ENCODE data around the gene FCHSD2.
"Not testable (repeated sequence)": the region's sequence is repeated elsewhere in the genome, so short reads cannot be mapped to it uniquely, and the experiment has no call there.

Gene FCHSD2

DNA sequence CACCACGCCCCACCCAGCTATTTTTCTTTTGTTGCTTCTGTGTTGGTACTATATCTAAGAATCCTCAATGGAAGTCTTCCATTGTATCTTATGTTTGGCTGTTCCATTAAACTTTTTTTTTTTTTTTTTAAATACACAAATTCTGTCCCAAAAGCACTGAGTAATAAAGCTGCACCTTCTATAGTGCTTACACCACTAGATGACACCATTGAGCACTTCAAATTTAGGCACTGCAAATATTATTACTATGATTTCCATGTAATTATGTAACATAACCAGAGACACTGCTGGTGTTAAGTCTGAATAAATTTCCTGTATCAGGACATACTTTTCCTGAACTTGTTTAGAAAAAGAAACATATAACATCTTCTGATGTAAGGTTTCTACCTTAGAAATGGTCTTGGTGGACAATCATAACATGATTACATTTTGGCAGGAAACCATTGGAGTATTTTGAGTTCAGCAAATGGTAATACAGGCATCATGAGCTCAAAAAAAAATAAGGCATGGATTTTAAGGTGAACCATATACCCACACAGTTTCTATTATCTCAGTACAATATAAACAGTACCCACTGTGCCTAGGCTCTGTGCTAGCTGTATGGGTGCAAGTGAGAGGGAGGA is 217.4 kb downstream of the FCHSD2 start:
- DNase-seq (ENCODE audit: low spot score), result no peak

GRCh38 chr11:72921028-72921716 is 220.9 kb downstream of the FCHSD2 start:
- no peak for DNase-seq (ENCODE audit: low spot score)

GRCh38 chr11:72920001-72920400 is 222.1 kb downstream of the FCHSD2 start:
- DNase-seq (ENCODE audit: low spot score), result no peak

DNA sequence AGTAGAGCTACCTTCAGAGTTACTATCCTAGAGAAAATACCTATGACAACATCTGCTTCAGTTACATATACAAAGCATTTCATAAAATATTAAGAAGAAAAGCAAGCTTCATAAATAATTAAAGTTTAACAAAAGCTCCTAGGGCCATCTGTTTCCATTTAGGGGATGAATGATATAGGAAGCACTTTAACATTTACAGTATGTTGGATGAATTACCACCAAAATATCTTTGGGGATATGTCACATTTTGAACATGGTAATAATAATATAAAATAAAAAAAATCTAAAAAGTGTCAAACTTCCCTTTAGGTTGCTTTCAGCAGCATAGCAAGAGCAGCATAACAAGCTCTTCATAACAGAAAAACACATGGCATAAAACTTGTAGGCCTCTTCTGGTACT is 223.3 kb downstream of the FCHSD2 start:
- no peak for DNase-seq (ENCODE audit: low spot score)

DNA sequence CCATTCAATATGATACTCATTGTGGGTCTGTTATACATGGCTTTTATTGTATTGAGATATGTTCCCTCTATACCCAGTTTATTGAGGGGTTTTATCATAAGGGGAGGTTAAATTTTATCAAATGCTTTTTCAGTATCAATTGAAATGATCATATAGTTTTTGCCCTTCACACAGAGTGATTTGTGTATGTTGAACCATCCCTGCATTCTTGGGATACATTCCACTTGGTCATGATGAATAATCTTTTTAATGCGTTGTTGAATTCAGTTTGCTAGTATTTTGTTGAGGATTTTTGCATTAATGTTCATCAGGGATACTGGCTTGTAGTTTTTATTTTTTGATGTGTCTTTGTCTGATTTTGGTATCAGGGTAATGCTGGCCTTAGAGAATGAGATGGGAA is 229.9 kb downstream of the FCHSD2 start:
- no peak for DNase-seq (ENCODE audit: low spot score)

- DNase-seq (ENCODE audit: low spot score), result not testable (repeated sequence)
Measured at GRCh38 chr11:72909558-72910388, 232.3 kb downstream of the FCHSD2 start.

DNA sequence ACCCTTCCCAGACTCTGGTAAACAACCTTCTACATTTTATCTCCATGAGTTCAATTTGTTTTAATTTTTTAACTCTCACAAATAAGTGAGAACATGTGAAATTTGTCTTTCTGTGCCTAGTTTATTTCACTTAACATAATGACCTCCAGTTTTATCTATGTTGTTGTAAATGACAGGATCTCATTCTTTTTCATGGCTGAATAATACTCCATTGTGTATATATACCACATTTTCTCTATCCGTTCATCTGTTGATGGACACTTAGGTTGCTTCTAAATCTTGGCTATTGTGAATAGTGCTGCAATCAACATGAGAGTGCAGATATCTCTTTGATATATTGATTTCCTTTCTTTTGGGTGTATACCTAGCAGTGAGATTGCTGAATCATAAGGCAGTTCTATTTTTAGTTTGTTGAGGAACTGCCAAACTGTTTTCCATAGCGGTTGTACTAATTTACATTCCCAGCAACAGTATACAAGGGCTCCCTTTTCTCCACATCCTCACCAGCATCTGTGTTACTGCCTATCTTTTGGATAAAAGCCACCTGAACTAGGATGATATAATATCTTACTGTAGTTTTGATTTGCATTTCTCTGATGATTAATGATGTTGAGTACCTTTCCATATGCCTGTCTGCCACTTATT is 234.0 kb downstream of the FCHSD2 start:
- no peak for DNase-seq (ENCODE audit: low spot score)

DNA sequence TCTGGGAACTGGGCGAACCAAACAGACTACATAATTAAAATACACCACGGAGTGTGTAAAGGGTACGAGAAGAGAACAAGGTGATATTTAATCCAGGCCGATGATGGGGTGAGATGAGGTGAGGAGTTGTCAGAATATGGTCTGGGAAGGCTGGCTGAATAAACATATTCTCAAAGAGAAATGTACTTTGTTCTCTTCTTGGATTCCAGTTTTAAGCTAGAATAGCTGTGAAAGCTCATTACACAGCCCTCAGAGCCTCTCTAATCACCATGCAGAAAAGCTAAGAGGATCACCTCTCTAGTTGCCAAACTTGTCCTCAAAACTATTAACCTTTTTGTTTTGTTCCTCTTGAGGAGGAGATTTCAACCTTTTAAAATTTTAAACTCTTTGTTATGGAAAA is 238.1 kb downstream of the FCHSD2 start:
- no peak for DNase-seq (ENCODE audit: low spot score)

GRCh38 chr11:72901374-72901773 is 240.7 kb downstream of the FCHSD2 start:
- no peak for DNase-seq (ENCODE audit: low spot score)

GRCh38 chr11:72900013-72900412 is 242.1 kb downstream of the FCHSD2 start:
- no peak for DNase-seq (ENCODE audit: low spot score)

- DNase-seq (ENCODE audit: low spot score), result no peak
Measured at GRCh38 chr11:72899238-72899637, 242.9 kb downstream of the FCHSD2 start.

GRCh38 chr11:72897506-72897905 is 244.6 kb downstream of the FCHSD2 start:
- no peak for DNase-seq (ENCODE audit: low spot score)

GRCh38 chr11:72896431-72896830 is 245.7 kb downstream of the FCHSD2 start:
- no peak for DNase-seq (ENCODE audit: low spot score)

DNA sequence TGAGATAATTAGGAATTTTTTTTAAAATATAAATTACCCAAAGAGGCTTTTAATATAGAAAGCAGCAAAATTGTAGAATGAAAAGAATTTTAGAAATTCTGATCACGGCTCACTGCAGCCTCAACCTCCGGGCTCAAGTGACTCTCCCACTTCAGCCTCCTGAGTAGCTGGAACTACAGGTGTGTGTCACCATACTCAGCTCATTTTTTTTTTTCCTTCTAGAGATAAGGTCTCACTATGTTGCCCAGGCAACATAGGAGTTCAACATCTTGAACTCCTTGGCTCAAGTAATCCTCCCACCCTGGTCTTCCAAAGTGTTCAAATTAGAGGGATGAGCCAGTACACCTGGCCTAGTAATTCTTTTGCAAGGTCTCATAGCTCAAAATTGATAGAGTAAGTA is 251.2 kb downstream of the FCHSD2 start:
- no peak for DNase-seq (ENCODE audit: low spot score)

GRCh38 chr11:72886619-72887018 is 255.5 kb downstream of the FCHSD2 start:
- DNase-seq (ENCODE audit: low spot score), result no peak

DNA sequence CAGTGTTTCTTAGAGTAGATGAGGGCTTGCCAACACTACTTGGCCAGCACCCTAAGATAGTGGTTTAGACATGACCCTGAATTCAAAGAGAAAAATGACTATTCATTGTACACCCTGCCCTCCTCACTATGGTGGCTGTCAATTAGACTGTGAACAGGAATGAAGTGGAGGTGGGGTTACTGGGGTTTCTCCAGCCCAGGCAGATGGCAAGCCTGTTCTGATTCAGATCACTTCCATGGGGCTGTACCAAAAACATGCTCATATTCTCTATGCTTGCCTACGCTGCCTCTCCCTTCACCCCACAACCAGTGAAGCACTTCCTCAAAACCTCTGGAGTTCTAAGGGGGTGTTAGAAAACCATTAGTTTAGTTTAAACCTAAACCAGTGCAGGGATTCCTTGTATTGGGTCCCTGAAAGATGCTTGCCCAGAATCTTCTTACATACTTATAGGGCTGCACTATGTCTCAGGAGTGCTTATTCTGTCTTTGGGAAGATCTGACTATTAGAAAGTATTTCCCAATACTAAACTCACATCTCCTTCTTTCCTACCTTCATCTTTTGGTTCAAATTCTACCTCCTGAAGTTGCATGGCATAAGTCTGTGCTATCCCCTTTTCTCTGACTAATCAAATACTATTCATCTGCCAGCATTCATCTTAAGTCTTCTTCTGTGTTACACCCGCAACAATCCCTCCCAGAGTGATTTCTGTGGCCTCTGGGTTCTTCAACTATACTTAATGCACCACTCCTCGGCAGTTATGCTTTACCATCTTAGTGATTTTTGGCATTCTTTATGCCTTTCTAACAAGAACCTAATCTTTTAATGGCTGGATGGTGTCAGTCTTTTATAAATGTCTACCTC is 256.1 kb downstream of the FCHSD2 start:
- DNase-seq (ENCODE audit: low spot score), result no peak

DNA sequence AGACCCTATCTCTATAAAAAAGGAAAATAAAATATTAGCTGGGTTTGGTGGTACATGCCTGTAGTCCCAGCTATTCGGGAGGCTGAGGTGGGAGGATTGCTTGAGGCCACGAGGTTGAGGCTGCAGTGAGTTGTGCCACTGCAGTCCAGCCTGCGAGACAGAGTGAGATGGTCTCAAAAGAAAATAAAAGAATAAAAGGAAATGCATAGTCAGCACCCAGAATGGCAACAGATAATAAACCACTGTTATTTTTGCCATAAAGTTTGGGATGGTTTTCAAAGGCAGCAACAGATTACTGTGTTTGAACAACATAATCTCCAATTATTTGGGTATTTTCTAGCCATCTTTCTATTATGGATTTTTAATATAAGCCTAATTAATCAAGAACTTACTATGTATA is 266.0 kb downstream of the FCHSD2 start:
- DNase-seq (ENCODE audit: low spot score), result no peak

DNA sequence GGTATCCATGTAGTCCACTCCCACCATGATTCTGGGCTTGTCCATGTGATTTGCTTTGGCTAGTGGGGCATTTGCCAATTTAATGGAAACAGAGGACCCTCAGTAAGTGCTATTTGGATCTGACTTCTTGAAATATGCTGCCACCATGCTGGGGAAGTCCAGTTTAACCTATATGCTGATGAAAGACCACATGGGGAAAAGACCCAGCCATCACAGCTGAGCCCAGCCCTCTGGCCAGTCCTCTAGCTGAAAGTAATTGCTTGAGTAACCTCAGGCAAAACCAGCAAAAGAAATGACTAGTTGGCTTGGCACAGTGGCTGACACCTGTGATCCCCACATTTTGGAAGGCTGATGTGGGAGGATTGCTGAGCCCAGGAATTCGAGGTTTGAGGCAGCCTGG is 266.4 kb downstream of the FCHSD2 start:
- DNase-seq (ENCODE audit: low spot score), result no peak

DNA sequence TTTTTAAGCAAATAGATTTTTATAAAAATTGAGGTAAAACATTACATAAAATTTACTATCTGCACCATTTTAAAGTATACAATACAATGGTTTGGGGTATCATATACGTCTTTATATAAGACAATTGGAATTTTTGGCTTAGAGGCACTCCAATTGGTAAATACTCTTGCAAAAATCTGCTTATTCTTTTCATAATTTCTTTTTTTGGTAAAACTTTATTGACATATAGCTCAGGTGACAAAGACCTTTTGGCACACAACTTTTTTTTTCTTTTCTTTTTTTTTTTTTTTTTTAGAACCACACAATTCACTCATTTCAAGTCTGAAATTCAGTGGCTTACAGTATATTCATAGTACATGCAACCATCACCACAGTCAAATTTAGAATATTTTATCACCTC is 270.1 kb downstream of the FCHSD2 start:
- no peak for DNase-seq (ENCODE audit: low spot score)

DNA sequence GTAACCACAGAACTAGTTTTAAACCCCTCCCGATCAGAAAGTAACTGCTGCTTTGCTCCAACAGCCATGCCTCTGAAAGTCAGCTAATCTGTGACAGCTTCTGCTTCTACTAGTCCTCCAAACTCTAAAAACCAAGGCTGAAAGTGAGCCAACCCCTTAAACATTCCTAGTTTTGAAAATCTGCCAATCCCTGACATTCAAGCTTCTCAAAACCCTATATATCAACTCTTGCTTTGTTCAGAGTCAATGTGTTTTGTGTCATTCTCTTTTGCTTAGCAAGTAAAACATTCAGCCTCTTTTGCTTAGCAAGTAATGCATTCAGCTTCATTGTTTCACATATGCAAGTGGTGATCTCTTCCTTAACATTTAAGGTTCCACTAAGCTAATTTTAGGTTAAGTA is 271.0 kb downstream of the FCHSD2 start:
- DNase-seq (ENCODE audit: low spot score), result no peak

GRCh38 chr11:72869831-72870230 is 272.3 kb downstream of the FCHSD2 start:
- DNase-seq (ENCODE audit: low spot score), result no peak

- DNase-seq (ENCODE audit: low spot score), result no peak
Measured at GRCh38 chr11:72867970-72868369, 274.1 kb downstream of the FCHSD2 start.
